IMR-90 (cell line): ENCODE results near the gene CFDP1. TPM values are rescaled to one million over a fixed set of nuclear protein-coding genes. Genes with fewer than 3 reads are reported as not detected.

Experiments used
- BHLHE40 ChIP-seq: fragments of 150-350 bp; IDR thresholded peaks from 2 replicates; pipeline ENCODE4 v1.6.1; 2016; ENCODE audit warnings: mild to moderate bottlenecking, low read depth, low read length
- RCOR1 ChIP-seq: IDR thresholded peaks from 2 replicates; pipeline ENCODE4 v1.6.1; 2012; ENCODE audit warnings: mild to moderate bottlenecking, low read length, improper control_type of control experiment; ENCODE audit not compliant: insufficient replicate concordance
- polyA plus RNA-seq, 3 experiments: library from polyadenylated mRNA; depleted of rRNA; stranded (reverse); fragments of >200 nt; gene quantifications; 2 replicates each; pipeline ENCODE4 v1.2.3, GENCODE V29; 2012; ENCODE audit warnings: low replicate concordance in 1 of 3
- total RNA-seq: library from RNA; depleted of rRNA; stranded (reverse); fragments of >200 nt; gene quantifications from 2 replicates; pipeline ENCODE4 v1.2.3, GENCODE V29; 2012
- TF ChIP-seq, protein P1 (sequence below): fragments of 150-350 bp; IDR thresholded peaks from 2 replicates; pipeline ENCODE4 v1.6.1; 2016; ENCODE audit warnings: low read depth, mild to moderate bottlenecking, low read length, moderate library complexity, borderline replicate concordance

The CFDP1 gene
- total and polyA plus RNA-seq, 2 of the 4 experiments (the other 2 are of a cell fraction) = 15.6 to 38.7 TPM

DNA sequence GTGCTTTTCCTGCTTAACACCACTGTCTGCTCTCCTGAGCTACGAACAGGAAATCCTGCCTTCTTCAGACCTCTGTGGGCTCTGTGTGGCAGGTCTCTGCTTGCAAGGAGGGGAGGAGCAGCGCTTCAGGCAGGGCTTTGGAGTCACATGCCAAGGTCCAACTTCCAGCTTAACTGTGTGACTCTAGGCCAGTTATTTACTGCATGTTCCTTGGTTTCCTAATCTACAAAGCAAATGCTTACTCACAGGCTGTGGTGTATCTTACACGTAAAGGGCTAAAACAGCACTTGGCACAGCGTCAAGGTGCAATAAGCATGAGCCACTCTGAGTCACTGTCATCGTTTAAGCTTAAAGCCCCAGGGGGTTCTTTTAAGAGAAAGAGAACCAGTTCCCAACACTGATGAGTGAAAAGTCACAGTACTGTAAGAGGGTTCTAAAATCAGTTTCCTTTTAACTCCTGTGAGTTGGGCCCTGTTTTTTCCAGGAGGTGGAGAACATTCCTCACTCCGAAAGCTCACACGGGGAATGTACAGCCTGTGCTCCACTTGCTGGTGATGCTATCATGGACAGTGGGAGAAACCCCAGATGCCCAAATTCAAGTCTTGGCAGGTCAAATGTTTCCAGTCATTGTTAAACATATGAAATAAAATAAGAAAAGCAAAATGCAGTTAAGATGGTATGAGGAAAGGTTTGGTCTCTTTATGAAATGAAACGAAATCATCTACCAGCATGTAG lies 127.8 kb downstream of the CFDP1 start (continued):
- TF ChIP-seq, protein P1, sequence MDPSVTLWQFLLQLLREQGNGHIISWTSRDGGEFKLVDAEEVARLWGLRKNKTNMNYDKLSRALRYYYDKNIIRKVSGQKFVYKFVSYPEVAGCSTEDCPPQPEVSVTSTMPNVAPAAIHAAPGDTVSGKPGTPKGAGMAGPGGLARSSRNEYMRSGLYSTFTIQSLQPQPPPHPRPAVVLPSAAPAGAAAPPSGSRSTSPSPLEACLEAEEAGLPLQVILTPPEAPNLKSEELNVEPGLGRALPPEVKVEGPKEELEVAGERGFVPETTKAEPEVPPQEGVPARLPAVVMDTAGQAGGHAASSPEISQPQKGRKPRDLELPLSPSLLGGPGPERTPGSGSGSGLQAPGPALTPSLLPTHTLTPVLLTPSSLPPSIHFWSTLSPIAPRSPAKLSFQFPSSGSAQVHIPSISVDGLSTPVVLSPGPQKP = no peak
- TF ChIP-seq BHLHE40 = peak; percentile 93
- peak; percentile 91 for TF ChIP-seq RCOR1
